Stimulated activated CD8-positive, alpha-beta memory T cell treated with anti-CD3 and anti-CD28 coated beads, Interleukin-2, amount 100 ng/mL, for 1 hour (primary cell): Measurements from ENCODE around the gene ENTREP3.
"Not testable (repeated sequence)": the region's sequence is repeated elsewhere in the genome, so short reads cannot be mapped to it uniquely, and the experiment has no call there.

Experiments
- DNase-seq, 2 donors: peaks; one replicate each; pipeline ENCODE4 v3.0.0-alpha.2; 2020; ENCODE audit warnings: low read depth in 2 of 2

The ENTREP3 gene

GRCh38 chr1:155251566-155251965, 3.7 kb downstream of the ENTREP3 start:
- no peak for DNase-seq

GRCh38 chr1:155250633-155251449, 4.4 kb downstream of the ENTREP3 start:
- peak; percentile 92 to 95 for DNase-seq

DNA sequence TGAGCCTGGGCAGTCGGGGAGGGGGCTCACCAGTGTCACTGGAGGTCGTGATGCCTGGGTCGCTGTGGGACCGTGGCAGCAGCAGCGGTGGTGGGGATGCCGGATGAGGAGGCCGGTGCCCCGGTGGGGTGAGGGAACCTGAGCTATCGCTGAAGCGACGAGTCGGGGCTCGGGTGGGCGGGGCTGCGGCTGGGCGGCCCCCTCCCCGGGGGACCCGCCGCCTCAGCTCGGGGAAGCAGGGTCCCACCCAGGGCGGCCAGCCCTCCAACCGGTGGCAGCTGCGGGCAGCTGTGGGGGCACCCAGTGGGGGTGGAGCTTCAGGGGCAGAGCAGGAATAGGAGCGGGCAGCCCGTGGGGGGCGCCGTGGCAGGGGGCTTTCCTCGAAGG, 5.0 kb downstream of the ENTREP3 start:
- DNase-seq: no peak

GRCh38 chr1:155247667-155248553, 7.4 kb downstream of the ENTREP3 start:
- no peak for DNase-seq

DNA sequence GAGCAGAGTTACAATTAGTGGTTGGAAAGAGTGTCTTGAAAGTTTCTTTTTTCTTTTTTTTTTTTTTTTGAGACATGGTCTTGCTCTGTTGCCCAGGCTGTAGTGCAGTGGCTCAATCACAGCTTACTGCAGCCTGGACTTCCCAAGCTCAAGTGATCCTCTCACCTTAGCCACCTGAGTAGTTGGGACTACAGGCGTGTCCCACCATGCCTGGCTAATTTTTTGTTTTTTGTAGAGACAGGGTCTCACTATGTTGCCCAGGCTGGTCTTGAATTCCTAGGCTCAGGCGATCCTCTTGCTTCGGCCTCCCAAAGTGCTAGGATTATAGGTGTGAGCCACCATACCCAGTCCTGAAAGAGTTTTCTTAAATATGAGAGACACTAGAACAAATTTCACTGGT, 8.5 kb downstream of the ENTREP3 start:
- DNase-seq: not testable (repeated sequence)

DNA sequence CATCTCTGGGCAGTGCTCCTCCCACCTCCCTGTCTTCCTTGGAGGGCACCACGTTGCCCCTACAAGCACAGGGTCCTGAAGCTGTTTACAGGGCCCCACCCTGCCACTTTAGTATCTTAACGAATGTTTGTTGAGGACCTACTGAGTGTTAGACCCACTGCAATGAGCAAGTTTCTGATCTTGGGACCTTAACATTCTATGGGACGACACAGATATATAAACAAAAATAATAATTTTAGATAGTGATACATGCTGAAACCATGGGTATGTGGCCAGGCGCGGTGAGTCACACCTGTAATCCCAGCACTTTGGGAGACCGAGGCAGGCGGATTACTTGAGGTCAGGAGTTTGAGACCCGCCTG, 10.1 kb downstream of the ENTREP3 start:
- DNase-seq: no peak

DNA sequence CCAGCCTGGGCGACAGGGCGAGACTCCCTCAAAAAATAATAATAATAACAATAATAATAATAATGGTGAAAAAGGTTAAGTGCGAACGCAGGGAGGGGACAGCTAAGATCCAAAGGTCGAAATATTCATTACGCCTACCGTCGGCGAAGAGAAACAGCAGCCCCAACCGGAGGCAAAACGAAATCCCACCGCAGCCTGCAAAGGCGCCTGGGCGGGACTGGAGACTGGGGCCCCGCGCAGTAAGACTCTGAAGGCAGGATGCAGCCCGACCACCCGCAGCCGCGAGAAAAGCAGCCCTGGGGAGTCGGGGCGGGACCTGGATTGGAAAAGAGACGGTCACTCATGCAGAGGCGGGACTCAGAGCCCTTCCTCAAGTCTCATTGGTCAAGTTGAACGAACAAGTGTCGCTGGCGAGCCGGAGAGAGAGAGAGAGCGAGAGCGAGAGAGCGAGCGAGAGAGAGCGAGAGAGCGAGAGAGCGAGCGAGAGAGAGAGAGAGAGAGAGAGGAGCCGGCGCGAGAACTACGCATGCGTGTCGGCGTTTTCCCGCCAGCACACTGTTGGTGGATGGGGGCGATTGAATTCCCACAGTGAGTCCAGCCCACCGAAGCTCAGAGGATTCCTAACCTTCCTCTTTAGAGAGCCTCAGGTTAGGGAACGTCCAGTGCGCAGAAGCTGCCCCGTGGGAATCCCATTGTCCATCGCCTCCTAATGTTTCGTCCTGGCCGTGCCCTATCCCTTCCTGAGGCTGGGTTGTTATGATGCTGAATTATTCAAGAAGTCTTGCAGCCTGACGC, 10.7 kb downstream of the ENTREP3 start:
- peak; percentile 88 to 89 for DNase-seq

- DNase-seq: no peak
These were observed 12.4 kb downstream of the ENTREP3 start for GRCh38 chr1:155242805-155243358.

GRCh38 chr1:155241841-155242264, 13.4 kb downstream of the ENTREP3 start:
- no peak for DNase-seq

- DNase-seq: no peak
These were observed 14.1 kb downstream of the ENTREP3 start for GRCh38 chr1:155241069-155241679.

DNA sequence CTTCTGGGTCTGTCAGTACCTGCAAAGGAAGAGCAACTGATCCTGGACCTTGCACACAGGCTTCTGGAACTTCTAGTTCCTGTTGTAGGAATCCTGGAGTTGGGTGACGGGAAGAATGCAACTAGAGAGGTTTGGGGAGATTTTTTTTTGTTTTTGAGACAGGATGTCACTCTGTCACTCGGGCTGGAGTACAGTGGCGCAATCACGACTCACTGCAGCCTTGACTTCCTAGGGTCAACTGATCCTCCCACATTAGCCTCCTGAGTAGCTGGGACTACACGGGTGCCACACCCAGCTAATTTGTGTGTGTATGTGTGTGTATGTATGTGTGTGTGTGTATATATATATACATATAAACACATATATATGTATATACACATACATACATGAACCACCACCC, 18.8 kb downstream of the ENTREP3 start:
- no peak for DNase-seq

DNA sequence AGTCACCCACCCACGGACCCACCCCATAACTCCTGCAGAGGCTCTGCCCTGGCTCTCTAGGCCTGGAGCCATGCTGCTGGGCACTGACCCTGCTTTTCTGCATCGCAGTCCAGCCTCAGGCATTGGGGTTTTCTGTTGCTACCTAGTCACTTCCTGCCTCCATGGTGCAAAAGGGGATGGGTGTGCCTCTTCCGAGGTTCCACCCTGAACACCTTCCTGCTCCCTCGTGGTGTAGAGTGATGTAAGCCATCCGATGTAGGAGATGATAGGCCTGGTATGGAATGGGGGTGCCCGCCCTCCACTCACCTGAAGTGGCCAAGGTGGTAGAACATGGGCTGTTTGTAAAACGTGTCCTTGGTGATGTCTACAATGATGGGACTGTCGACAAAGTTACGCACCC, 19.9 kb downstream of the ENTREP3 start:
- not testable (repeated sequence) for DNase-seq

- DNase-seq: not testable (repeated sequence)
These were observed 21.8 kb downstream of the ENTREP3 start for GRCh38 chr1:155233502-155233901.

GRCh38 chr1:155232001-155232978, 23.0 kb downstream of the ENTREP3 start:
- not testable (repeated sequence) for DNase-seq

DNA sequence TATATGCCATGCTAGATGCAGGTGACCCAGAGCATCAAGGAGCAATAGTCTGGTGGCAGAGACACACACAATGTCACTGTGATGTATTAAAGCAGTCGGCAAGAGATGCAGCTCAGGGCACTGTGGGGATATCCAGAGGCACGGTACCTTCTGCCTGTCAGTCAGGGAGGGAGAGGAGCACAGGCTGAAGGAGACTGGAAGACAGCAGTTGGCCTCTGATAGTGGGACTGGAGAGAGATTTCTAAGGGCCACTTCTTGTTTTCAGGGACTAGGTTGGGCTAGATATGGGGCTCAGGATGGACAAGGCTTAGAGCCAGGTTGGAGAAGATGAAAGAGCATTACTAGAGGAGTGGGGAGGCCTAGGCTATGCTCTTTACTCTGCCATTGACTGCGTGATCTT, 24.0 kb downstream of the ENTREP3 start:
- DNase-seq: not testable (repeated sequence)

- no peak for DNase-seq
These were observed 27.2 kb downstream of the ENTREP3 start for GRCh38 chr1:155228096-155228427.

GRCh38 chr1:155227261-155228095, 27.8 kb downstream of the ENTREP3 start:
- peak; percentile 97 to 100 for DNase-seq

DNA sequence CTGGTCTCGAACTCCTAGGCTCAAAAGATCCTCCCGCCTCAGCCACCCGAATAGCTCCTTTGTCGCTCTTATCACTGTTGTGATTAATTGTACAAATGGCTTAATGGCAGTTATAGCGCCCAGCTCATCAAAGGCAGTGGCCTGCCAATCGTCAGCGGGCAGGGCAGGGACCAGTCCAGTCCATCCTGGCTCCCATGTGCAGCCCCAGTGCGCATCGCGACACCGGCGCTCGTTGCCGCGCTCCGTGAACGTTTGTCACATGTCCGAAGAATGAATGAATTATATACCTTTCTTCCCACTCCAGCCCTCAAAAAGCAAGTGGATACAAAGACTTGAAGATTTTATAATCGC, 28.4 kb downstream of the ENTREP3 start:
- no peak for DNase-seq

- peak; percentile 70 to 84 for DNase-seq
These were observed 28.9 kb downstream of the ENTREP3 start for GRCh38 chr1:155226188-155226909.
